Keratinocyte (primary cell): ENCODE results near the gene SLC17A4.

ENCODE experiments used
- EZH2 ChIP-seq: IDR thresholded peaks from one replicate; pipeline ENCODE4 v1.6.1; 2012; ENCODE audit warnings: inconsistent platforms, mild to moderate bottlenecking, low read length, moderate library complexity
- TF ChIP-seq, protein P1 (sequence below), 3 experiments: IDR thresholded peaks in 1 of 3; conservative IDR thresholded peaks in 1 of 3; optimal IDR thresholded peaks in 1 of 3; 2 replicates in 2 of 3; 3 replicates in 1 of 3; pipeline versions ENCODE3 to v1.5.1; 2011; ENCODE audit warnings: low read length in 3 of 3, mild to moderate bottlenecking in 3 of 3, moderate library complexity in 2 of 3, control low read depth in 1 of 3, inconsistent platforms in 1 of 3; ENCODE audit not compliant: insufficient read depth in 2 of 3; ENCODE audit errors: extremely low read depth in 1 of 3

DNA sequence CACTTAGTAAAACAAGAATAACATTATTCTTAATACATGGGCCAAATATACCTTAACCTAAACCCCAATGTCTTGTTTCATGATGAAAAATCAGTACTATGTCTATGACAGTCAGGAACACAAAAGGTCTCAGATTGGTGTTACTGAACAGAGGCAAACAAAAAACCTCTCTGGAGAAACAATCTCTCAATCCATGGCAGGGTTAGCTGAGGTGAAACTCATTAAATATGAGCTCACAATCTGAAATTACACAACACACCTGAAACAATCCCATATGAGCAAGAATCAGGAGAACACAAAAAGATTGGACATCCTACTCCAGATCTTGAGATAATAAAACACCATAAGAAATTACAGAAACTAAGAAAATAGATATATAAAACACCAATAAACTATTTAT is 6.5 kb upstream of the SLC17A4 start:
- TF ChIP-seq, protein P1, sequence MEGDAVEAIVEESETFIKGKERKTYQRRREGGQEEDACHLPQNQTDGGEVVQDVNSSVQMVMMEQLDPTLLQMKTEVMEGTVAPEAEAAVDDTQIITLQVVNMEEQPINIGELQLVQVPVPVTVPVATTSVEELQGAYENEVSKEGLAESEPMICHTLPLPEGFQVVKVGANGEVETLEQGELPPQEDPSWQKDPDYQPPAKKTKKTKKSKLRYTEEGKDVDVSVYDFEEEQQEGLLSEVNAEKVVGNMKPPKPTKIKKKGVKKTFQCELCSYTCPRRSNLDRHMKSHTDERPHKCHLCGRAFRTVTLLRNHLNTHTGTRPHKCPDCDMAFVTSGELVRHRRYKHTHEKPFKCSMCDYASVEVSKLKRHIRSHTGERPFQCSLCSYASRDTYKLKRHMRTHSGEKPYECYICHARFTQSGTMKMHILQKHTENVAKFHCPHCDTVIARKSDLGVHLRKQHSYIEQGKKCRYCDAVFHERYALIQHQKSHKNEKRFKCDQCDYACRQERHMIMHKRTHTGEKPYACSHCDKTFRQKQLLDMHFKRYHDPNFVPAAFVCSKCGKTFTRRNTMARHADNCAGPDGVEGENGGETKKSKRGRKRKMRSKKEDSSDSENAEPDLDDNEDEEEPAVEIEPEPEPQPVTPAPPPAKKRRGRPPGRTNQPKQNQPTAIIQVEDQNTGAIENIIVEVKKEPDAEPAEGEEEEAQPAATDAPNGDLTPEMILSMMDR (optimal IDR thresholded peaks at IDR 0.05 in 1 of 3, IDR thresholded peaks at IDR 0.05 in 1 of 3, conservative IDR thresholded peaks at IDR 0.05 in 1 of 3; ENCODE audit: extremely low read depth in 1 of 3, insufficient read depth in 2 of 3, low read length in 3 of 3) = no peak
- no peak for TF ChIP-seq EZH2
